Activated T-helper 1 cell treated with anti-CD3 and anti-CD28 coated beads, Interleukin-12 subunit alpha, Interleukin-12 subunit beta, Interleukin-2, Interleukin-4 antibody, amounts not matched to agents 30 ng/mL and 10 ng/mL and 1 ng/mL, durations not matched to agents 14 hours and 24 hours and 36 hours (primary cell): ENCODE data around the gene PDE3A. TPM values are rescaled to one million over a fixed set of nuclear protein-coding genes. Genes with fewer than 3 reads are reported as not detected.

Experiments used
- DNase-seq: peaks from one replicate; pipeline ENCODE4 v3.0.0; 2021; ENCODE audit warnings: low spot score
- H3K27ac Mint-ChIP-seq: one replicate; pipeline ENCODE4 v1.8.0; 2021; ENCODE audit warnings: mild to moderate bottlenecking, mixed read lengths
- H3K27me3 Mint-ChIP-seq: one replicate; pipeline ENCODE4 v1.8.0; 2022; ENCODE audit warnings: mild to moderate bottlenecking, moderate library complexity, mixed read lengths; ENCODE audit not compliant: insufficient read depth
- H3K36me3 Mint-ChIP-seq: one replicate; pipeline ENCODE4 v1.8.0; 2021; ENCODE audit warnings: low read depth, mixed read lengths
- H3K4me1 Mint-ChIP-seq: one replicate; pipeline ENCODE4 v1.8.0; 2021; ENCODE audit warnings: low read depth, mixed read lengths
- H3K4me3 Mint-ChIP-seq: one replicate; pipeline ENCODE4 v1.8.0; 2021; ENCODE audit warnings: mild to moderate bottlenecking, moderate library complexity, mixed read lengths
- H3K9me3 Mint-ChIP-seq: one replicate; pipeline ENCODE4 v1.8.0; 2021; ENCODE audit warnings: mixed read lengths
- intact Hi-C: fragments of 100-400 bp; cut with micrococcal nuclease; formaldehyde crosslinking; loops from one replicate; pipeline ENCODE4 v1.15.1; 2024
- total RNA-seq: library from RNA; stranded (reverse); gene quantifications from 2 replicates; pipeline ENCODE4 v1.2.3, GENCODE V29; 2022

PDE3A gene
- total RNA-seq, 1 donor from 2014 or later = not detected

- no peaks in the 10 kb centered on the region for H3K4me1 Mint-ChIP-seq
- H3K27me3 Mint-ChIP-seq = no peaks in the 10 kb centered on the region
- H3K9me3 Mint-ChIP-seq = no peaks in the 10 kb centered on the region
- DNase-seq = no peak
- H3K27ac Mint-ChIP-seq = no peak overlapping the region
- H3K36me3 Mint-ChIP-seq = no peaks in the 10 kb centered on the region
- intact Hi-C loops = no loop called here
- no peak overlapping the region for H3K4me3 Mint-ChIP-seq
Measured at GRCh38 chr12:20457582-20457981, 89.2 kb downstream of the PDE3A start.

GRCh38 chr12:20458011-20458410 lies 89.7 kb downstream of the PDE3A start:
- Mint-ChIP-seq H3K9me3 (no peaks in the 10 kb centered on the region), H3K27ac (no peak overlapping the region), H3K27me3 (no peaks in the 10 kb centered on the region), H3K36me3 (no peaks in the 10 kb centered on the region), H3K4me1 (no peaks in the 10 kb centered on the region), H3K4me3 (no peak overlapping the region)
- no peak for DNase-seq
- intact Hi-C loops = no loop called here

GRCh38 chr12:20459920-20460319 lies 91.6 kb downstream of the PDE3A start:
- H3K9me3 Mint-ChIP-seq = no peaks in the 10 kb centered on the region
- intact Hi-C loops = loop anchor here (5.0 kb wide), 1 partner anchor 712 kb away; no protein-coding TSS in a partner anchor

GRCh38 chr12:20460956-20461355 lies 92.6 kb downstream of the PDE3A start:
- Mint-ChIP-seq H3K4me1 (no peaks in the 10 kb centered on the region), H3K4me3 (no peak overlapping the region), H3K9me3 (no peaks in the 10 kb centered on the region), H3K27me3 (no peaks in the 10 kb centered on the region), H3K27ac (no peak overlapping the region), H3K36me3 (no peaks in the 10 kb centered on the region)
- DNase-seq = no peak
- intact Hi-C loops = loop anchor here (5.0 kb wide), 1 partner anchor 711 kb away; no protein-coding TSS in a partner anchor

More at GRCh38 chr12:20459920-20460319, 91.6 kb downstream of the PDE3A start:
- Mint-ChIP-seq H3K4me3 (no peak overlapping the region), H3K27me3 (no peaks in the 10 kb centered on the region), H3K36me3 (no peaks in the 10 kb centered on the region), H3K27ac (no peak overlapping the region), H3K4me1 (no peaks in the 10 kb centered on the region)
- DNase-seq = no peak

GRCh38 chr12:20463913-20464524 lies 95.7 kb downstream of the PDE3A start:
- Mint-ChIP-seq H3K27me3 (no peaks in the 10 kb centered on the region), H3K9me3 (no peaks in the 10 kb centered on the region), H3K4me1 (no peaks in the 10 kb centered on the region), H3K36me3 (no peaks in the 10 kb centered on the region), H3K27ac (no peak overlapping the region), H3K4me3 (no peak overlapping the region)
- DNase-seq = no peak
- intact Hi-C loops = loop anchor here (1.0 to 5.0 kb wide), 2 partner anchors 136 to 708 kb away; no protein-coding TSS in a partner anchor

- no peak overlapping the region for H3K4me3 Mint-ChIP-seq
- H3K9me3 Mint-ChIP-seq = no peaks in the 10 kb centered on the region
- H3K27me3 Mint-ChIP-seq = no peaks in the 10 kb centered on the region
- no peak overlapping the region for H3K27ac Mint-ChIP-seq
- intact Hi-C loops = no loop called here
- DNase-seq = no peak
- no peaks in the 10 kb centered on the region for H3K36me3 Mint-ChIP-seq
- H3K4me1 Mint-ChIP-seq = no peaks in the 10 kb centered on the region
Measured at GRCh38 chr12:20469300-20469699, 101.0 kb downstream of the PDE3A start.

- no peak overlapping the region for H3K27ac Mint-ChIP-seq
- intact Hi-C loops = no loop called here
- no peaks in the 10 kb centered on the region for H3K4me1 Mint-ChIP-seq
- no peak overlapping the region for H3K4me3 Mint-ChIP-seq
- H3K36me3 Mint-ChIP-seq = no peaks in the 10 kb centered on the region
- no peaks in the 10 kb centered on the region for H3K9me3 Mint-ChIP-seq
- no peak for DNase-seq
- no peaks in the 10 kb centered on the region for H3K27me3 Mint-ChIP-seq
Measured at GRCh38 chr12:20469756-20470155, 101.4 kb downstream of the PDE3A start.

- no peaks in the 10 kb centered on the region for H3K36me3 Mint-ChIP-seq
- intact Hi-C loops = no loop called here
- no peak overlapping the region for H3K4me3 Mint-ChIP-seq
- H3K4me1 Mint-ChIP-seq = no peaks in the 10 kb centered on the region
- H3K9me3 Mint-ChIP-seq = no peaks in the 10 kb centered on the region
- H3K27me3 Mint-ChIP-seq = no peaks in the 10 kb centered on the region
- H3K27ac Mint-ChIP-seq = no peak overlapping the region
- DNase-seq = no peak
Measured at GRCh38 chr12:20472102-20472782, 103.9 kb downstream of the PDE3A start.

GRCh38 chr12:20473133-20473532 lies 104.8 kb downstream of the PDE3A start:
- no peak overlapping the region for H3K4me3 Mint-ChIP-seq
- intact Hi-C loops = no loop called here
- H3K9me3 Mint-ChIP-seq = no peaks in the 10 kb centered on the region
- DNase-seq = no peak
- no peaks in the 10 kb centered on the region for H3K27me3 Mint-ChIP-seq
- no peaks in the 10 kb centered on the region for H3K4me1 Mint-ChIP-seq
- H3K36me3 Mint-ChIP-seq = no peaks in the 10 kb centered on the region
- H3K27ac Mint-ChIP-seq = no peak overlapping the region

GRCh38 chr12:20474016-20474415 lies 105.7 kb downstream of the PDE3A start:
- Mint-ChIP-seq H3K4me1 (no peaks in the 10 kb centered on the region), H3K27ac (no peak overlapping the region), H3K36me3 (no peaks in the 10 kb centered on the region), H3K9me3 (no peaks in the 10 kb centered on the region), H3K27me3 (no peaks in the 10 kb centered on the region), H3K4me3 (no peak overlapping the region)
- intact Hi-C loops = no loop called here
- no peak for DNase-seq

- Mint-ChIP-seq H3K27me3 (no peaks in the 10 kb centered on the region), H3K9me3 (no peaks in the 10 kb centered on the region), H3K4me1 (no peaks in the 10 kb centered on the region), H3K27ac (no peak overlapping the region), H3K4me3 (no peak overlapping the region), H3K36me3 (no peaks in the 10 kb centered on the region)
- DNase-seq = no peak
- intact Hi-C loops = no loop called here
Measured at GRCh38 chr12:20474443-20474842, 106.1 kb downstream of the PDE3A start.

- Mint-ChIP-seq H3K36me3 (no peaks in the 10 kb centered on the region), H3K4me1 (no peaks in the 10 kb centered on the region), H3K4me3 (no peak overlapping the region), H3K27ac (no peak overlapping the region), H3K27me3 (no peaks in the 10 kb centered on the region), H3K9me3 (no peaks in the 10 kb centered on the region)
- no peak for DNase-seq
- intact Hi-C loops = no loop called here
Measured at GRCh38 chr12:20475542-20475941, 107.2 kb downstream of the PDE3A start.

- Mint-ChIP-seq H3K27me3 (no peaks in the 10 kb centered on the region), H3K9me3 (no peaks in the 10 kb centered on the region), H3K36me3 (no peaks in the 10 kb centered on the region), H3K27ac (no peak overlapping the region), H3K4me1 (no peaks in the 10 kb centered on the region), H3K4me3 (no peak overlapping the region)
- intact Hi-C loops = no loop called here
- DNase-seq = no peak
Measured at GRCh38 chr12:20476551-20476950, 108.2 kb downstream of the PDE3A start.
